Activated gamma-delta T cell (primary cell): ENCODE data around the gene VAMP8.
"Not testable (repeated sequence)": the region's sequence is repeated elsewhere in the genome, so short reads cannot be mapped to it uniquely, and the experiment has no call there.

Experiments used
- DNase-seq: peaks from one replicate; lab custom pipeline; 2025; lab: John Stamatoyannopoulos, UW

The VAMP8 gene

DNA sequence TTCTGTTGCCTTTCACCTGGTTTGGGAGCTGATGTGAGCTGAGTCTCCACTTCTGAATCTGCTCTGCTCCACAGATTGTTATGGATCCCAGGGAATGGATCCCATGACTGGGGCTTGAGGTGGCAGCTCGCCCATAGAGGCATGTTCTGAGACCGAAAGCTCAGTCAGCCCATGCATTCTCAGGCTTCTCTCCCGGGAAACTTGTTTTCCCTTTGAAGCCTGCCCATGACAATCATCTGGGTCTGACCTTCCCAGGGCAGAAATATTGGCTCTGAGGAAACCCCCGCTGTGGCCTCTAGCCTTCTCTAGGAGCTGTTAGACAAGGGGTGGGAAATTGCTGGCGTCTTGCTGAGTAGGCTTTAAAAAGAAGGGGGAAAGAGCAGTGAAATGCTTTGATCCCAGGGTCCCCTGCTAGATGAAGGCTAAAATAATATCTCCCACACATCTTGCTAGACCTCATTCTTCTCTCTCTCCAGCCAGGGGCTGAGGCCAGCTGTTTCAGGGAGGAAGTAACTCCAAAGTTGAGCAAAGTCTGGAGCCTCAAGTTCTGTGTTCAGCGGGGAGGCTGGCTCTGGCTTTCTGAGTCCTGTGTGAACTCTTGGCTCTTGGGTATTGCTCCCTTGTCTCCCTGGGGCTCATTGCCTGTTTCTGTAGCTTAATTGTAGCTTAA is 2.0 kb downstream of the VAMP8 start:
- no peak for DNase-seq

DNA sequence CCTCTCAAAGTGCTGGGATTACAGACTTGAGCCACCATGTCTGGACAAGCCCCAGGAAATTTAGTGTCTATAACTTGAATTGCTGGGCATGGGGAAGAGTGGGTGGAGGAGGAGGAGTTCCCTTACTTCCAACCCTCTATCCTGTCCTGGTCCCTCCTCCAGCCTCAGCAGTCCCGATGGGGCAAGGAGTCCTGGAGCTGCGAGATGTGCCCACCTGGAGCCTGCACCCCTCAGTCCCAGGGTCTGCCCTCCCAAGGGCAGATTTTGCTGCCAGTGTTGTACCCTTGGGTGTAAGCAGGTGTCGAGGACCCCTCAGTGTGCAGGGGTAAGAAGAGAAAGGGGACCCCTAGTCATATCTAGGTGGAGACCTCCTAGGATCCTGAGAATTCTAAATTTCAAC is 2.8 kb downstream of the VAMP8 start:
- DNase-seq, result no peak

- no peak for DNase-seq
Observed at GRCh38 chr2:85582492-85582891, 5.1 kb downstream of the VAMP8 start.

DNA sequence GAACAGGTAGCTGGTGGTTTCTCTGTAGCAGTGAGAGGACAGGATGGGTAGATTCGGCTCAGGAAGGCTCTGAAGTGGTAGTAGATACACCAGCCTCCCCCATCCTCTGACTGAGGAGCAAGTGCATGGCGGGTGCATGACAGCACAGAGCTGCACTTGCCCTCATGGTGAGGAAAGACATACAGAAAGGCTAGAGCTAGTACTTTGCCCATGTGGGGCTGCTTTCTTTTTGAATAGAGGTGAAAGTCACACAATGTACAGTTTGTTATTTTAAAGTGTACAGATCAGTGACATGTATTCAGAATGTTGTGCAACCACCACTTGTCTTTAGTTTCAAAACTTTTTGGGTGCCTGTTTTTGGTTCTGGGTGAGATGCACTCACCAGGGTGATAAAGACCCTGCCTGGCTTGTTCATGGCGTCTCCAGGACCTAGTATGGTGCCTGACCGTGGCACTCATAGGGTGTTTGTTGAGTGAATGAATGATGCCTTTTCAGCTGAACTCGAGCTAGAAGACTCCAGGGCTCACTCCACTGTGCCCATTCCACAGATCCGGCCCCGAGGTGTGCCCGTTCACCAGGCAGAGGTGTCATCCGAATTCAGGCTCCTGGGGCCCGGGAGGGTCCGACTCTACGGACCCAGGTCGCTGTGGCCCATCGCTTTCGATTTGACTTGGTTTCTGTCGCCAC is 6.4 kb downstream of the VAMP8 start:
- DNase-seq, result no peak

GRCh38 chr2:85584354-85584856 is 7.0 kb downstream of the VAMP8 start, which contains the start of gene VAMP5:
Gene VAMP5 (plus strand): TSS chr2:85584431. CDS start chr2:85584491, 60 bp downstream.
- peak; percentile 42 for DNase-seq

- no peak for DNase-seq
Observed at GRCh38 chr2:85584857-85585780, 7.7 kb downstream of the VAMP8 start.

GRCh38 chr2:85585781-85586105 is 8.4 kb downstream of the VAMP8 start:
- DNase-seq, result no peak

DNA sequence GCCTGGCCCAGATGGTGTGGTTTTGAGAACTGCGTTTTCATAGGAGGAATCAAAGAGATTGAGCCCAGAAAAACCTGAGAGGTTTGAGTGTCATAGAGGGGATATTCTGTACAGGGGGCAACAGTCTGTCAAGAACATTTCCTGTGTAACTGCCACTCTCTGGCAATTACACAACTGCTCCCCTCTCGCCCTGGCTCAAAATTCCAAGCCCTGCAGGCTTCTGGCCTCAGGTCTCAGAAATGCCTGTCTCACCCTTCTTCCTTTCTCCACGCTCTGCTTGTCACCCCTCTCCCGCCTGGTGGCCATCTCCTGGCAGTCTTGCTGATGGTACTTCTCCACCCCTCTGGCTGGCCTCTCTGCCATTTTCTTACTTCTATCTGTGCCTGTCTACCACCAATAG is 10.8 kb downstream of the VAMP8 start:
- no peak for DNase-seq

DNA sequence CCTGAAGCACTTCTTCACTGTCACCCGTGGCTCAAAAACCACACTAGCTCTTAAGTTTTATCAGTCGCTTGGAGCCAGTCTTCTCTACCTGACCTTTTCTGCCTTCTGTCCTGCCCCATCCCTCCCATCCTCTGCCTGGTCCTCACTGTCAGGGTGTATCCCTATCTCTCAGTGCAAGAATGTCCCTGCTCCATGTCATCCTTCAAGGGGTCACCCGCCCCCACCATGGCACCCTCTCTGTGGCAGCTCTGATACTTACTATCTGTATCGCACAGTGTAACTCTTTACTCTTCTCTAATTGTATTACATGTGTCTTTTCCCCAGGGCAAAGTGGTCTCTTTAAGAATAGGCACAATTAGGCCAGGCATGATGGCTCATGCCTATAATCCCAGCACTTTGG is 11.3 kb downstream of the VAMP8 start:
- no peak for DNase-seq

DNA sequence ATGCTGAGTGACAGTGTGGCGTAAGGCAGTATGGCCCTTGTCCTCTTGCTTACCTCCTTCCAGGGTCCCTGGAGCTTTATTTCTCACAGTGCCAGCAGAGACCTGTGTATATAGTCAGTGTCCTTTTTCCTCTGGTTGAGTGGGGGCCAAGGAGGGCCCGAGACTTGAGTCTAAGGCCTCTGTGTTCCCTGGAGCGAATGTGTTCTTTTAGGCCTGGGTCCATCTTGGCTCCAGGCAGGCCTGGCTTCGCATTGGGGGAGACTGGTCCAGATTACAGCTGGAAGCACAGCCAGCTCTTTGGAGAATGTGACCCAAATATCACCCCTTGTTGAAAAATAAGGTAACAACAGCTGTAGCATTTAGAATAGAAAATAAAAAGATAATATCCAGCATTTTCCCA is 11.8 kb downstream of the VAMP8 start:
- DNase-seq, result no peak

GRCh38 chr2:85589982-85590791 is 12.8 kb downstream of the VAMP8 start:
- no peak for DNase-seq

- DNase-seq, result no peak
Observed at GRCh38 chr2:85590950-85591349, 13.6 kb downstream of the VAMP8 start.

DNA sequence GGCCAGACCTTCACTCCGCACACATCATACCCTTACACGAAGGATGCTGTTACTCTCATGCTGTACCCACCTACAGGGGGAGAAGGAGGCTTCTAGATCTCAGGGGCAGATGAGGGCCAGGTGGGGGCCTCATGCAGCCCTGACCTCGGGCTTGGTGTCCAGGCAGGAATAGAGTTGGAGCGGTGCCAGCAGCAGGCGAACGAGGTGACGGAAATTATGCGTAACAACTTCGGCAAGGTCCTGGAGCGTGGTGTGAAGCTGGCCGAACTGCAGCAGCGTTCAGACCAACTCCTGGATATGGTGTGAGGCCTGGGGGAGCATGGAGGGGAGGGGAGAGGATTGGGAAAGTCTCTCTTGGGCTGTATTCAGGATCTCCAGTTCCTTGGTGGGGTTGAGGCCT is 14.2 kb downstream of the VAMP8 start:
- no peak for DNase-seq

DNA sequence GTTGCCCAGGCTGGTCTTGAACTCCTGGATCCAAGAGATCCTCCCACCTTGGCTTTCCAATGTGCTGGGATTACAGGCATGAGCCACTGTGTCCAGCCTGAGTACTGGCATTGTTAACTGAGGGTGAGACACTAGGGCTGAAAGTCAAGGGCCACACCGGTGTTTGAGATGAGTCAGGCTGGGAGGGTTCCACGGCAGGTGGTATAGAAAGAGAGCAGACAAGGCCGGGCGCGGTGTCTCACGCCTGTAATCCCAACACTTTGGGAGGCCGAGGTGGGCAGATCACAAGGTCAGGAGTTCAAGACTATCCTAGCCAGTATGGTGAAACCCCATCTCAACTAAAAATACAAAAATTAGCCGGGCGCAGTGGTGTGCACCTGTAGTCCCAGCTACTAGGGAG is 14.9 kb downstream of the VAMP8 start:
- not testable (repeated sequence) for DNase-seq

- no peak for DNase-seq
Observed at GRCh38 chr2:85593023-85593422, 15.6 kb downstream of the VAMP8 start.

DNA sequence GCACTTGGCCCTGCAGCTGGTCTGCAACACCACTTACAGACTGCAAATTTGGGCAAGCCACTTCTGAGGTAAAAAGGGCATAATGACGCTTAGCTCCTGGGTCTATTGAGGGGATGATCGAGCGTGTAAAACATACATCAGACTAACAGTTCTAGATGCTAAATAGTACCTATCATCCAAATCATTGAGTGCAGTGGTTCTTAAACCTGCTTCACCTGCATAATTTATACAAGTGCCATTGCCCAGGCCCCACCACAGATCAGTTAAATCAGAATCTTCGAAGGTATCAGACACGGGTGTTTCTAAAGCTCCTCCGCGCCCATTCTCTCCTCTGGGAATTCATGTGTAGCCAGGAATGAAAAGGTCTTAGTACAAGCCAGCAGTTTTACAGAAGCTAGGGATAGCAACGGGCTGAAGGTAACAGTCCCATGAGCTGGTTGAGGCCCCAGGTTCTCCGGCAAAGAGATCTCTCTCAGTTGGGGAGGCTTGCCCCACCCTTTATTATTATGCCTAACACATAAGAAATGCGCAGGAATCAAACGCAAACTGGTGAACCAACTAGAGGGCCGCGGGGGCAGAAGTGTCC is 17.4 kb downstream of the VAMP8 start:
- no peak for DNase-seq

DNA sequence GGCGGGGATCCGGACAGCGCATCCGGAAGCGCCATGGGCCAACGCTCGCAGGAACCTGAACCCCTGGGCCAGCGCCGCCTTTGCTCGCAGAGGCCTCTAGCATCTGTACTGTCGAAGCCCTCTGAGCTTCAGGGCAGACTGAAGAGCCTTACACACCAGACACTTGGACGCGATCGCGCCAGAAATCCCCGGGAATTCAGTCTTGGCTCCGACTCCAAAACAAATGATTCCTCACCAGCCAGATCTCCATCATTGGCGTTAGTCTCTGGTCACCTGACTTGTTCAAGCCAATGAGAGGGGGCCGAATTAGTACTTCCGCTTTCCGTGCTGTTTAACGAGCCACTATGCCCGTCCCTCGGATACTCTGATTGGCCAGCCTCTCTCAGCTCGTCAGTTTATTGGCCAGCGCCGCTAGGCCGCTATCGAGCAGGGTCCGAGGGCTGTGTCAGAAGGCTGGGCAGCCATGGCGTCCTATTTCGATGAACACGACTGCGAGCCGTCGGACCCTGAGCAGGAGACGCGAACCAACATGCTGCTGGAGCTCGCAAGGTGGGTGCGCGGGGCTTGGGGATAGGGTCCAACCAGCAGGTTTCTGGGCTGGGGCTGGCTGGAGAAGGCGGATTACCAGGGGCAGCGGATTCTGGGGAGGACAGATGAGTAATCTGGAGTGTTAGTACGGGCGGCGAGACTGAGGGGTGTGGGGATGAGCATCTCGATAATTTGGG is 18.1 kb downstream of the VAMP8 start, which contains the start of gene RNF181:
TSS of gene RNF181 (plus strand) at position 445 of the 725 bp plus-strand sequence. CDS start at position 464, 19 bp downstream.
- DNase-seq, result peak; percentile 50

- no peak for DNase-seq
Observed at GRCh38 chr2:85596026-85596333, 18.6 kb downstream of the VAMP8 start.

- DNase-seq, result no peak
Observed at GRCh38 chr2:85596486-85597143, 19.2 kb downstream of the VAMP8 start.

- no peak for DNase-seq
Observed at GRCh38 chr2:85597241-85597640, 19.9 kb downstream of the VAMP8 start.
